Activated CD4-positive, alpha-beta T cell treated with anti-CD3 and anti-CD28 coated beads, Interleukin-2, amount 50 U/mL, for 16 hours (primary cell): ENCODE measurements around the gene APRT.
A peak's percentile ranks its signal among the peaks of the same experiment; 100 is the strongest.
"Not testable (repeated sequence)": the region's sequence is repeated elsewhere in the genome, so short reads cannot be mapped to it uniquely, and the experiment has no call there.

Experiments used
- DNase-seq: peaks from one replicate; pipeline ENCODE4 v3.0.0-alpha.2; 2020

The APRT gene

GRCh38 chr16:88806491-88807111 lies 5.1 kb downstream of the APRT start:
- no peak for DNase-seq

- no peak for DNase-seq
Observed at GRCh38 chr16:88805887-88806393, 5.8 kb downstream of the APRT start.

GRCh38 chr16:88805340-88805715 lies 6.4 kb downstream of the APRT start:
- no peak for DNase-seq

GRCh38 chr16:88804552-88805339 lies 7.0 kb downstream of the APRT start:
- DNase-seq: peak; percentile 56

- DNase-seq: no peak
Observed at GRCh38 chr16:88804173-88804551, 7.6 kb downstream of the APRT start.

GRCh38 chr16:88803264-88803987 lies 8.3 kb downstream of the APRT start, which contains the start of gene CDT1:
CDT1 (plus strand) TSS chr16:88803789; CDS start chr16:88803832, 43 bp downstream.
- DNase-seq: peak; percentile 87

- no peak for DNase-seq
Observed at GRCh38 chr16:88800277-88800592, 11.5 kb downstream of the APRT start.

GRCh38 chr16:88799569-88800276 lies 12.0 kb downstream of the APRT start:
- no peak for DNase-seq

GRCh38 chr16:88798772-88799455 lies 12.8 kb downstream of the APRT start:
- DNase-seq: no peak

GRCh38 chr16:88798073-88798472 lies 13.7 kb downstream of the APRT start:
- no peak for DNase-seq

- DNase-seq: no peak
Observed at GRCh38 chr16:88796278-88796677, 15.4 kb downstream of the APRT start.

GRCh38 chr16:88793251-88793954 lies 18.3 kb downstream of the APRT start:
- DNase-seq: no peak

GRCh38 chr16:88792668-88793250 lies 19.0 kb downstream of the APRT start:
- DNase-seq: no peak

- no peak for DNase-seq
Observed at GRCh38 chr16:88792078-88792550, 19.6 kb downstream of the APRT start.

- peak; percentile 74 for DNase-seq
Observed at GRCh38 chr16:88790312-88791211, 21.2 kb downstream of the APRT start.

GRCh38 chr16:88789594-88789993 lies 22.1 kb downstream of the APRT start:
- DNase-seq: no peak

GRCh38 chr16:88788749-88789148 lies 23.0 kb downstream of the APRT start:
- not testable (repeated sequence) for DNase-seq

GRCh38 chr16:88787579-88788314 lies 24.0 kb downstream of the APRT start:
- DNase-seq: no peak
